H7 (cell line): Measurements from ENCODE around the gene ZNF573. TPM values are rescaled to one million over a fixed set of nuclear protein-coding genes. Genes with fewer than 3 reads are reported as not detected.

ENCODE experiments used
- DNase-seq: peaks from one replicate; pipeline ENCODE4 v3.0.0; 2012
- H3K27me3 ChIP-seq: 2 replicates; pipeline ENCODE4 v1.6.0; 2011; ENCODE audit warnings: mild to moderate bottlenecking, low read length; ENCODE audit not compliant: control insufficient read depth, insufficient read depth
- H3K36me3 ChIP-seq: replicated peaks from 2 replicates; pipeline ENCODE4 v1.5.1; 2011; ENCODE audit warnings: low read length; ENCODE audit not compliant: control insufficient read depth, insufficient read depth
- H3K4me3 ChIP-seq: 2 replicates; pipeline ENCODE4 v1.5.1; 2011; ENCODE audit warnings: low read depth, mild to moderate bottlenecking, control low read depth, low read length, moderate library complexity; ENCODE audit not compliant: insufficient read depth
- total RNA-seq: library from RNA; depleted of rRNA; stranded (reverse); fragments of >200 nt; shearing (Covaris generic); gene quantifications from 2 replicates; pipeline ENCODE4 v1.2.3, GENCODE V29; 2014; rRNA removed

Gene ZNF573
- total RNA-seq, 1 experiment from 2014 or later = 2.4 TPM

DNA sequence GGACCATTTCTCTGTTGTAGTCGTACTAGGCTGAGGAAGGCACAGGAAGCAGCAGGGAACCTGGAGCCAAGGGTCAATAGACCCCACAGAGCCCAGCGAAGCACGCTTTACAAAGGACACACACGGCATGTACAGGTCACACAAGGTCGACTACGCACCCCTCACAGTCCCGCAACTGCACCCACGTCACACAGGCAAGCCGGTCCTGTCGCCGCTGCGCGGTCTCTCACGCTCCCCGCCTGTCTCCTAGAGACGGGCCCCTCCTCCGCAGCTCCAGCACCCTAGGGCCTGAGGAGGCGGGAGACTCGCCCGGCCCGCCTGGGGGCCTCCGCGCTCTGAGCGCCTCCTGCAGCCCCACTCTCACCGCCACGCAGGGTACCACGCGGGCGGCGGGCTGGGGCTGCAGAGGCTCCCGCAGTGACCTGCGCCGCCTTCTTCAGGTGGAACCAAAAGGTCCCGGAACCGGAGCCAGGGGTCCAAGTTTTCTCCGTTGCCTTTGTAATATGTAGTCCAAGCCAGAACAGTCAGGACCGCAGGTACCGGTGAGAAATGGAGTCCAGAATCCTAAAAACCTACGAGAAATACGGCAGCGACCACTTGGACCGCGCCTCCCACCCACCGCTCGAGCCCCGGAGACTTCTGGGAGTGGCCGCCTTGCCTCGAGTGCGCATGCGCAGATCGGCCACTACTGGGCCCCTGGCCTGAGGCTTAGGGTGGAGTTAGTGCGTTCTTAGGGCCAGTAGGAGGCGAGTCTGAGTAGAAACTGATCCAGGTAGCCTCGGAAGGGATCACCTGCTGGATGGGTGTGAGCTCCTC lies 60.1 kb downstream of the ZNF573 start, which contains the start of gene ZNF607:
Gene ZNF607, minus strand, starts transcription at position 651 of the 816 bp plus-strand sequence. CDS start 8,143 bp downstream, outside the sequence.
- peak within 1 kb of the TSS; percentile 89 for H3K4me3 ChIP-seq
- DNase-seq = peak; percentile 96
- no peaks in the 10 kb centered on the region for H3K27me3 ChIP-seq
- H3K36me3 ChIP-seq = no peaks in the 10 kb centered on the region; the same call in 1 of the 2 replicates

DNA sequence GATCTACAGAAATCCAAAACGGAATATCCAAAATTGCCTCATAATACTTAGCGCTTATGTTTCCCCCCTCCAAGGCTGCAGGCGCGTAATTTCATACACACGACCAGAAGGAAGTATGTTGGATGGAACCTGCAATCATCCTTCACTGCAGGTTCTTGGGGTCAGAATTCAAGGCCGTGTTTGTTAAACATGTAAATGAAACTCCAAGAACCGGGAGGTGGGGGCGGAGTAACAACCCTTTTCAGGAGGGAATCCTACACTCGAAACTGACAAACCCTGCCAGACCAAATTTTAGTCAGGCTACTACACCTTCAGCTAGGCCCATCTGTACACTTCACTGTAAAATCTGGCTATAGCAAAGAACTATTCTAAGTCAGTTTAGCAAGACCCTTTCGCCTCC lies 61.1 kb downstream of the ZNF573 start:
- DNase-seq = peak; percentile 51
- no peaks in the 10 kb centered on the region; the same call in 1 of the 2 replicates for H3K36me3 ChIP-seq
- no peaks in the 10 kb centered on the region for H3K27me3 ChIP-seq
- H3K4me3 ChIP-seq = peak overlapping the region; percentile 89

DNA sequence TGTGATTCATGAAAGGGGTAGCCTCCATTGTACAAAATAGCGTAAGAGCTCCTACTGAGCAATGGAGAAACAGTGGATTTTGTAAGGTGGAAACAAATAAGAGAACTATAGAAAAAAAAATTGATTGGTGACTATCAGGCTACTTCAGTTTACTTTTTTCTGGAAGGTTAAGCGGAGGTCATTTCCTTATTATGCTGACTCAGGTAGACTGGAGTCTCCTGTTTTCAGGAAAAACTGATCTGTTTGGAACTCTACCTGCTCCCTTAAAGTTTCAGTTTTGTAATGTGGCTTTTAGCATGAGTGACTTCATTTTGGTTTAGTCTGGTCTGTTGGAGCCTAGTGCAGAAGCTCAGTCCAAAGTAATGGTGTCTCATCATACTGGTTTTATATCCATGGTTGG lies 63.2 kb downstream of the ZNF573 start:
- H3K27me3 ChIP-seq = no peaks in the 10 kb centered on the region
- no peak overlapping the region for H3K4me3 ChIP-seq
- H3K36me3 ChIP-seq = no peaks in the 10 kb centered on the region; the same call in 1 of the 2 replicates
- no peak for DNase-seq

DNA sequence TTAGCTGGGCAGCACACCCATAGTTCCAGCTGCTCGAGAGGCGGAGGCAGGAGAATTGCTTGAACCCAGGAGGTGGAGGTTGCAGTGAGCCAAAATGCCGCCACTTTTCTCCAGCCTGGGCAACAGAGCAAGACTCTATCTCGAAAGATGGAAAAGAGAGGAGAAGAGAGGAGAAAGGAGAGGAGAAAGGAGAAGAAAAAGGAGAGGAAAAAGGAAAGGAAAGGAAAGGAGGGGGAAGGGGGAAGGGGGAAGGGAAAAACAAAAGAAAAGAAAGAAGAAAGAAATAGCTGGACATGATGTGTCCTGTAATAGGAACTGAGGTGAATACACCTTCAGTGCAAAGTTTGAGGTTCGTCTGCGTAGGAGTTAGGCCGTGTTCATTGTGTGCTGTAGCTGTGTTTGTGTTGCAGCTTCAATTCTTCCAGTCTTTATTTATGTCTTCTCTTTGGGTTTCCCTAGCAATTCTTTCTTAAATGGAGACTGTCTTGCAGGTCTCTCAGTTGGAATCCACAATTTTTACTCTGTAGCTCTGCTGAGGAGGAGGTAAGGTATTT lies 73.3 kb downstream of the ZNF573 start:
- no peak overlapping the region for H3K4me3 ChIP-seq
- peaks cover 2% of the 10 kb centered on the region; the same call in 1 of the 2 replicates for H3K36me3 ChIP-seq
- no peaks in the 10 kb centered on the region for H3K27me3 ChIP-seq
- no peak for DNase-seq

DNA sequence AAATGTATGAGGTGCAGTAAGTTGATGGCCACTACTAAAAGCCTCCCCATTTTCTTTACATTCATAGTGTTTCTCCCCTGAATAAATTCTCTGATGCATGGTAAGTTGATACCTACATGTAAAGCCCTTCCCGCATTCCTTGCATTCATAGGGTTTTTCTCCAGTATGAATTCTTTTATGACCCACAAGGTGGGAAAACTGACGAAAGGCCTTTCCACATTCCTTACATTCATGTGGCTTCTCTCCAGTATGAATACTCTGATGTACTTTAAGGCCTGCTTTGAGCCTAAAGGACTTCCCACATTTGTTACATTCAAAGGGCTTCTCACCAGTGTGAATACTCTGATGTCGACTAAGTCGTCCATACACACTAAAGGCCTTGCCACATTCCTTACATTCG lies 80.3 kb downstream of the ZNF573 start:
- Histone ChIP-seq H3K4me3 (no peak overlapping the region), H3K36me3 (peaks cover 6% of the 10 kb centered on the region), H3K27me3 (peaks cover 7% of the 10 kb centered on the region; the same call in 1 of the 2 replicates)
- DNase-seq = no peak

DNA sequence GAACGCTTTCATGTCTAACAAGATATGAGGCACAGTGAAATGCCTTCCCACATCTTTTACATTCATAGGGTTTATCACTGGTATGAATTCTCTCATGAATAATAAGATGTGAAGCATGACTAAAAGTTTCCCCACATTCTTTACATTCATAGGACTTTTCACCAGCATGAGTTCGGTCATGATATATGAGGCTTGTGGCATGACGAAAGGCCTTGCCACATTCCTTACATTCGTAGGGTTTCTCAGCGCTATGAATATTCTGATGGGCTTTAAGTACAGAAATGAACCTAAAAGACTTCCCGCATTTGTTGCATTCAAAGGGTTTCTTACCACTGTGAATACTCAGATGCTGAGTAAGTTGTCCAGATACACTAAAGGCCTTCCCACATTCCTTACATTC lies 81.2 kb downstream of the ZNF573 start:
- peaks cover 6% of the 10 kb centered on the region for H3K36me3 ChIP-seq
- H3K4me3 ChIP-seq = no peak overlapping the region
- peaks cover 8% of the 10 kb centered on the region; the same call in 1 of the 2 replicates for H3K27me3 ChIP-seq
- no peak for DNase-seq

DNA sequence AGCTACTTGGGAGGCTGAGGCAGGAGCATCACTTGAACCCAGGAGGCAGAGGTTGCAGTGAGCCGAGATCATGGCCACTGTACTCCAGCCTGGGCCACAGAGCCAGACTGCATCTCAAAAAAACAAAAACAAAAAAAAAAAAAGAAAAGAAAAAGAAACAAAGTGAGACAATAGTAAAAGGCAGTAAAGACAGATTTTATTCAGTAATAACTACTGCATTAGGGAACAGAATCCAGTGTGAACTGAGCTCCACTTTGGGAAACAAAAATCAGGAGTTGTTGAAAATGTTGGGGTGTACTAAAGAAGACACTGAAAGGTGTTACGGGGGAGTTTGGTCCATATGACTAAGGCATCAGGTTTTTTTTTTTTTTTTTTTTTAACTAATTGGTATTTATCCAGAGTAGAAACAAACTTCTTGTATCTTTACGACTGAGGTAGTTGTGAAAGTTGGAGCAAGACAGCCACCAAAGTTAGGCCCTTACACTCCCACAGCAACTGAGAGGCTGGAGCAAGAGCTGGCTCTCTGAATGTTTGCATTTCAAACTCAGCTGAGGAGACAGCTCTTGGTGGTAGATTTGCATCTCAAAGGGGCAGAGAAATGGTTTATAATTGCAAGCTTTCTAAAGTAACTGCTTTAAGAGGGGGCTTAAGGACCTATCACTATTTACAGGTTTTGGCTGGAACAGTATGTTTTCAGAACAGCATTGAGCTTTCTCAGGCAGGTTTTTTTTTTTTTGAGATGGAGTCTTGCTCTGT lies 84.1 kb downstream of the ZNF573 start:
- no peak overlapping the region for H3K4me3 ChIP-seq
- peak; percentile 58 for DNase-seq
- peaks cover 17% of the 10 kb centered on the region; the same call in 1 of the 2 replicates for H3K27me3 ChIP-seq
- H3K36me3 ChIP-seq = peaks cover 6% of the 10 kb centered on the region

DNA sequence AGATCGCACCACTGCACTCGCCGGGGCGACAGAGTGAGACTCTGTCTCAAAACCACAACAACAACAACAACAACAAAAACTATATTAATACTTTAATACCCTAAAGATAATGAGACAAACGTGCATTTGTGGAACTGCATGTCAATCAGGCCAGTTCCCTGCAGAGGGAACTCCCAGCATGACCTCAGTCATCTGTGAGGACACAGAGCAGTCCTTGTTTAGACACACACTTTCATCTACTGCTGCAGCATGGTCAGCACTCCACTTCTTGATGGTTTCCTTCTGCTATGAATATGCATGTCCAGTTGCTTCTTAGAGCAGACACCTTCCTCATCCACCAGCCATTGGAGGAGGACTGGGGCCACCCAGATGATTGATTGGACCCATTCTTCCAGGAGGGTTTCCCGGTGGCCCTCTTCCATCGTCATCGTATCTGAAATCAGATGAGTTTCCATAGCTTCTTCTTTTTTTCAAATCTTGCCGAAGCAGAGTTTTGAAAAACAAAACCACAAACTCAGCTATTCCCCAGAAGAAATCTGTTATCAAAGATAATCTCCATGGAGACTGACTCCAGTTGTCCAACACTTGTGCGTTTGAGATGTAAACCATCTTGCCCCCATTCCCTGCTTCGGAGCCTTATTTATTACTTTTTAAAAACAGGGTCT lies 86.3 kb downstream of the ZNF573 start:
- no peak for DNase-seq

DNA sequence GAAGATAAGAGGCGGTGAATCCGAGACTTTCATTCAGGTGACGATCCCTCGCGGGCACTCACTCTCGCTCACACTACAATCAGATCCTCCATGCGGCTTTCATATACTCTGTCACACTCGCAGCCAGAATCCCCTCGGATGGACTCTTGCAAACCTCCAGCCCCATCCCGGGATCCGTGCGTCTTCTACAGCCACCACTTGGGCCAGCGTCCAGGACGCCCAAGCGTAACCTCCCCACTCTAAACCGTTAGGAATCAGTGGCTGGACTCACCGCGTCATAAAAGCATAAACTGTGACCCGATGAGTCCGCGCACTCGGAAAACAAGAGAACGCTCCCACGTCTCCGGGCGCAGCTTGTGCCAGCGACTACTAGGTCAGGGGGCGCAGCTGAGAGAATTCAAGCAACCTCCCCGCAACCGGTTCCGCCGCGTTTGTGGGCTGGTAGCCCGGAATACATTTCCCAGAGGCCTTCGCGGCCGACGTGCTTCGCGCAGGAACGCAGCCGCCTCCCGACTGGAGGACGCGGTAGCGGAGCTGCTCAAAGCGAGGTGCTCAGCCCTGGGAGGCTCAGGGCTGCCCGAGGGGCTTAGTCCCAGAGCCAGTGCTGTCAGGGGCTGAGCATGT lies 87.4 kb downstream of the ZNF573 start:
- peaks cover 17% of the 10 kb centered on the region; the same call in 1 of the 2 replicates for H3K27me3 ChIP-seq
- peak; percentile 85 for DNase-seq
- no peaks in the 10 kb centered on the region; the same call in 1 of the 2 replicates for H3K36me3 ChIP-seq
- peak overlapping the region; percentile 58 for H3K4me3 ChIP-seq

More for the DNA sequence above, 86.3 kb downstream of the ZNF573 start:
- no peak overlapping the region for H3K4me3 ChIP-seq
- H3K27me3 ChIP-seq = peaks cover 17% of the 10 kb centered on the region; the same call in 1 of the 2 replicates
- H3K36me3 ChIP-seq = no peaks in the 10 kb centered on the region; the same call in 1 of the 2 replicates

Other genes with a start within 250 kb of the ZNF573 start
- gene ZNF571, start 184.8 kb downstream of the ZNF573 start, total RNA-seq = 2.0 and 10.2 TPM in 2 replicates
- gene ZNF540, start 184.7 kb downstream of the ZNF573 start, total RNA-seq = not detected in 2 replicates
- 6.5 and 10.5 TPM in 2 replicates for gene ZFP30, start 124.1 kb downstream of the ZNF573 start, total RNA-seq
- 5.7 and 11.0 TPM in 2 replicates for gene ZNF607, start 59.8 kb downstream of the ZNF573 start, total RNA-seq
- gene WDR87, start 127.0 kb upstream of the ZNF573 start, total RNA-seq = not detected in 2 replicates
- gene SIPA1L3, start 127.6 kb upstream of the ZNF573 start, total RNA-seq = 13.4 and 20.0 TPM in 2 replicates